ENCODE results near the gene PADI2. TPM values are rescaled to one million over a fixed set of nuclear protein-coding genes. Genes with fewer than 3 reads are reported as not detected.

The PADI2 gene
- total and polyA plus RNA-seq, 2 of the 8 experiments (the other 6 are each of a cell fraction or from before 2014, with no cell fraction given) = 1.6 to 7.5 TPM

GRCh38 chr1:17068789-17069188, 50.5 kb downstream of the PADI2 start:
- no peak overlapping the region for H3K4me3 ChIP-seq (ENCODE audit: extremely low read depth in 1 of 4, insufficient read depth in 2 of 4, low read depth in 3 of 4, low read length in 4 of 4)
- no peak overlapping the region for H2BK12ac ChIP-seq (ENCODE audit: low read depth, low read length)
- no peak overlapping the region for H4K8ac ChIP-seq (ENCODE audit: extremely low read depth, insufficient read depth, low read length)
- no peak overlapping the region for H2BK120ac ChIP-seq (replicated peaks; ENCODE audit: low read depth, low read length)
- POLR2A ChIA-PET (ENCODE audit: partially characterized antibody) = no interaction called here
- H3K14ac ChIP-seq (ENCODE audit: insufficient read length) = no peak overlapping the region
- no peaks in the 10 kb centered on the region for H3K36me3 ChIP-seq (ENCODE audit: control insufficient read depth in 2 of 4, insufficient read depth in 4 of 4, low read length in 3 of 4)
- H2BK5ac ChIP-seq (ENCODE audit: low read depth, low read length) = no peak overlapping the region
- no peak overlapping the region for H3K56ac ChIP-seq (replicated peaks; ENCODE audit: insufficient read length, low read depth, low read length)
- no peak overlapping the region for H3K9ac ChIP-seq (replicated peaks in 1 of 4; ENCODE audit: extremely low read depth in 1 of 4, low read depth in 3 of 4, low read length in 3 of 4)
- no peaks in the 10 kb centered on the region for H3K79me1 ChIP-seq (ENCODE audit: low read depth, low read length)
- WGBS, 2 experiments (ENCODE audit: extremely low coverage in 1 of 2, insufficient coverage in 1 of 2, insufficient read length in 1 of 2, insufficient replicate concordance in 2 of 2, low coverage in 1 of 2, low lambda C conversion rate in 2 of 2, missing lambda C conversion rate in 1 of 2) = 78% methylated on average over 12 of the region's 12 CpGs; no CpG with 5 or more reads in 1 of the 2 experiments
- H3K4me2 ChIP-seq (ENCODE audit: insufficient read depth in 1 of 2, low read depth in 2 of 2, low read length in 2 of 2) = no peak overlapping the region
- no peak overlapping the region for H3K4ac ChIP-seq (replicated peaks; ENCODE audit: insufficient read length, low read depth, low read length)
- H3K27me3 ChIP-seq (replicated peaks in 1 of 4; ENCODE audit: control insufficient read depth in 3 of 4, extremely low read depth in 1 of 4, insufficient read depth in 3 of 4, low read length in 3 of 4) = no peaks in the 10 kb centered on the region
- H4K20me1 ChIP-seq (replicated peaks in 1 of 2; ENCODE audit: control insufficient read depth in 1 of 2, insufficient read depth in 2 of 2, low read length in 2 of 2) = no peaks in the 10 kb centered on the region
- no peak overlapping the region for H2AK5ac ChIP-seq (ENCODE audit: low read depth, low read length)
- H3K18ac ChIP-seq (ENCODE audit: extremely low read depth, low read length) = no peak overlapping the region
- CTCF ChIA-PET (ENCODE audit: partially characterized antibody) = interaction anchor here (1.3 to 2.4 kb wide), 3 partner anchors 8 to 267 kb away, joined by 4 to 8 read pairs (median 7); no protein-coding TSS in a partner anchor
- no peak overlapping the region for H3K27ac ChIP-seq (ENCODE audit: low read depth, low read length)
- no peak overlapping the region for H2BK20ac ChIP-seq (ENCODE audit: low read length)
- no peak overlapping the region for H4K5ac ChIP-seq (ENCODE audit: insufficient read length, low read depth, low read length)
- H3K23ac ChIP-seq (ENCODE audit: insufficient read length) = no peak overlapping the region
- FAIRE-seq (no peak), DNase-seq (ENCODE audit: low read depth in 1 of 2, low spot score in 2 of 2) (no peak)
- H2AFZ ChIP-seq (ENCODE audit: low read length) = no peak overlapping the region
- H3K4me1 ChIP-seq (replicated peaks in 1 of 4; ENCODE audit: control insufficient read depth in 3 of 4, insufficient read depth in 4 of 4, low read length in 3 of 4) = no peaks in the 10 kb centered on the region
- H3K23me2 ChIP-seq (ENCODE audit: low read depth, low read length) = no peaks in the 10 kb centered on the region
- H2BK15ac ChIP-seq (ENCODE audit: low read length) = no peak overlapping the region
- no peak overlapping the region for H4K91ac ChIP-seq (replicated peaks; ENCODE audit: insufficient read length, low read length)
- H3K9me3 ChIP-seq (ENCODE audit: insufficient read depth in 2 of 2, low read depth in 1 of 2, low read length in 1 of 2) = no peaks in the 10 kb centered on the region
- H3K79me2 ChIP-seq (ENCODE audit: control insufficient read depth in 1 of 2, insufficient read depth in 2 of 2, low read length in 2 of 2) = no peaks in the 10 kb centered on the region
- TF ChIP-seq EZH2 (IDR thresholded peaks at IDR 0.05; ENCODE audit: low read depth, low read length, severe bottlenecking) = no peak
